ENCODE data around the gene SELENOK. TPM values are rescaled to one million over a fixed set of nuclear protein-coding genes. Genes with fewer than 3 reads are reported as not detected.
A peak's percentile ranks its signal among the peaks of the same experiment; 100 is the strongest.

The SELENOK gene
- total RNA-seq, 6 experiments from 2014 or later = 23.0 to 34.7 (median 29.3) TPM

GRCh38 chr3:53862241-53862640, 29.4 kb downstream of the SELENOK start:
- Histone ChIP-seq H3K27me3 (no peaks in the 10 kb centered on the region), H3K27ac (no peak overlapping the region), H3K9me3 (no peaks in the 10 kb centered on the region), H3K4me1 (peaks cover 0 to 17% (median 3%) of the 10 kb centered on the region in 4 donors), H3K4me3 (no peak overlapping the region), H3K36me3 (peaks cover 0 to 54% (median 15%) of the 10 kb centered on the region in 4 donors)
- WGBS (ENCODE audit: insufficient coverage, low coverage, low lambda C conversion rate, missing lambda C conversion rate) = 100% methylated on average over 3 of the region's 3 CpGs
- intact Hi-C loops (cut with DNase I) = no loop called here
- DNase-seq = no peak
- TF ChIP-seq CTCF (IDR thresholded peaks at IDR 0.05) (no peak), POLR2A (IDR thresholded peaks at IDR 0.05) (no peak)
- no peak for ATAC-seq

- intact Hi-C loops (cut with DNase I) = no loop called here
- peaks cover 0 to 7% (median 3%) of the 10 kb centered on the region in 4 donors for H3K4me1 ChIP-seq
- TF ChIP-seq POLR2A (IDR thresholded peaks at IDR 0.05) = no peak
- TF ChIP-seq CTCF (IDR thresholded peaks at IDR 0.05) = no peak
- WGBS (ENCODE audit: insufficient coverage, low coverage, low lambda C conversion rate, missing lambda C conversion rate) = 60% methylated on average over 4 of the region's 4 CpGs
- no peaks in the 10 kb centered on the region for H3K27me3 ChIP-seq
- DNase-seq = no peak
- peaks cover 0 to 43% (median 15%) of the 10 kb centered on the region in 4 donors for H3K36me3 ChIP-seq
- no peak overlapping the region for H3K4me3 ChIP-seq
- no peak for ATAC-seq
- H3K9me3 ChIP-seq = no peaks in the 10 kb centered on the region
- peak overlapping the region in 1 of 3 donors; percentile 36 for H3K27ac ChIP-seq
These were observed 31.5 kb downstream of the SELENOK start for GRCh38 chr3:53860196-53860595.

- ATAC-seq = peak; percentile 74 to 79 (median 78)
- Histone ChIP-seq H3K36me3 (peaks cover 0 to 35% (median 11%) of the 10 kb centered on the region in 4 donors), H3K4me1 (peaks cover 0 to 7% (median 3%) of the 10 kb centered on the region in 4 donors), H3K9me3 (no peaks in the 10 kb centered on the region), H3K27ac (peak overlapping the region in 2 of 3 donors; percentile 27 to 39), H3K27me3 (no peaks in the 10 kb centered on the region), H3K4me3 (no peak overlapping the region)
- peak in 1 of 3 donors; percentile 59 for DNase-seq
- 75% methylated on average over 6 of the region's 6 CpGs for WGBS (ENCODE audit: insufficient coverage, low coverage, low lambda C conversion rate, missing lambda C conversion rate)
- TF ChIP-seq POLR2A (IDR thresholded peaks at IDR 0.05) (no peak), CTCF (IDR thresholded peaks at IDR 0.05) (no peak)
- intact Hi-C loops (cut with DNase I) = no loop called here
These were observed 32.5 kb downstream of the SELENOK start for GRCh38 chr3:53859178-53859577.

GRCh38 chr3:53858096-53858741, 33.4 kb downstream of the SELENOK start:
- 84% methylated on average over 7 of the region's 7 CpGs for whole genome bisulfite sequencing (ENCODE audit: insufficient coverage, low coverage, low lambda C conversion rate, missing lambda C conversion rate)
- no peak overlapping the region for H3K4me3 ChIP-seq
- H3K4me1 ChIP-seq = peaks cover 0 to 7% (median 3%) of the 10 kb centered on the region in 4 donors
- H3K27ac ChIP-seq = peak overlapping the region in 2 of 3 donors; percentile 27 to 39
- TF ChIP-seq CTCF (IDR thresholded peaks at IDR 0.05) = no peak
- TF ChIP-seq POLR2A (IDR thresholded peaks at IDR 0.05) = no peak
- intact Hi-C loops (cut with DNase I) = no loop called here
- no peak for ATAC-seq
- H3K27me3 ChIP-seq = no peaks in the 10 kb centered on the region
- peaks cover 0 to 30% (median 11%) of the 10 kb centered on the region in 4 donors for H3K36me3 ChIP-seq
- no peak for DNase-seq
- no peaks in the 10 kb centered on the region for H3K9me3 ChIP-seq

All from right lobe of liver (tissue), 6 donors.